IPS-15b (cell line): ENCODE results near the gene DDAH2.

Experiments used
- H3K27me3 ChIP-seq: one replicate; pipeline ENCODE4 v1.6.1; 2013; ENCODE audit warnings: low read length; ENCODE audit not compliant: control insufficient read depth, insufficient read depth
- H3K36me3 ChIP-seq: one replicate; pipeline ENCODE4 v1.6.1; 2013; ENCODE audit warnings: low read length; ENCODE audit not compliant: control insufficient read depth, insufficient read depth
- H3K4me1 ChIP-seq: one replicate; pipeline ENCODE4 v1.6.1; 2013; ENCODE audit warnings: mild to moderate bottlenecking, low read length; ENCODE audit not compliant: control insufficient read depth, insufficient read depth
- H3K4me3 ChIP-seq: one replicate; pipeline ENCODE4 v1.5.1; 2013; ENCODE audit warnings: low read depth, low read length
- H3K9ac ChIP-seq: one replicate; pipeline ENCODE4 v1.6.1; 2013; ENCODE audit warnings: low read depth, mild to moderate bottlenecking, low read length
- H3K9me3 ChIP-seq: one replicate; pipeline ENCODE4 v1.6.1; 2013; ENCODE audit warnings: mild to moderate bottlenecking, low read length; ENCODE audit not compliant: control insufficient read depth, insufficient read depth

Gene DDAH2

GRCh38 chr6:31727034-31727716, 1.9 kb downstream of the DDAH2 start:
- Histone ChIP-seq H3K36me3 (peaks cover 8% of the 10 kb centered on the region), H3K9ac (no peak overlapping the region), H3K4me1 (no peaks in the 10 kb centered on the region), H3K9me3 (no peaks in the 10 kb centered on the region), H3K4me3 (no peak overlapping the region), H3K27me3 (no peaks in the 10 kb centered on the region)

GRCh38 chr6:31725502-31726350, 3.4 kb downstream of the DDAH2 start:
- Histone ChIP-seq H3K4me1 (no peaks in the 10 kb centered on the region), H3K4me3 (no peak overlapping the region), H3K27me3 (no peaks in the 10 kb centered on the region), H3K9me3 (no peaks in the 10 kb centered on the region), H3K9ac (no peak overlapping the region), H3K36me3 (peaks cover 7% of the 10 kb centered on the region)

GRCh38 chr6:31723980-31724691, 5.0 kb downstream of the DDAH2 start:
- peaks cover 4% of the 10 kb centered on the region for H3K36me3 ChIP-seq
- no peaks in the 10 kb centered on the region for H3K9me3 ChIP-seq
- no peaks in the 10 kb centered on the region for H3K4me1 ChIP-seq
- H3K9ac ChIP-seq, result no peak overlapping the region
- H3K27me3 ChIP-seq, result no peaks in the 10 kb centered on the region
- no peak overlapping the region for H3K4me3 ChIP-seq

GRCh38 chr6:31723245-31723979, 5.7 kb downstream of the DDAH2 start, which contains the start of gene MPIG6B:
Gene MPIG6B (plus strand): TSS chr6:31723373. CDS start chr6:31723384, 11 bp downstream.
- H3K9me3 ChIP-seq, result no peaks in the 10 kb centered on the region
- H3K4me1 ChIP-seq, result no peaks in the 10 kb centered on the region
- no peaks in the 10 kb centered on the region for H3K27me3 ChIP-seq
- H3K36me3 ChIP-seq, result peaks cover 4% of the 10 kb centered on the region
- H3K9ac ChIP-seq, result no peak within 1 kb of the TSS
- H3K4me3 ChIP-seq, result no peak within 1 kb of the TSS

GRCh38 chr6:31722173-31722572, 6.9 kb downstream of the DDAH2 start:
- Histone ChIP-seq H3K27me3 (no peaks in the 10 kb centered on the region), H3K9me3 (no peaks in the 10 kb centered on the region), H3K4me3 (no peak overlapping the region), H3K4me1 (peaks cover 8% of the 10 kb centered on the region), H3K36me3 (peaks cover 4% of the 10 kb centered on the region), H3K9ac (no peak overlapping the region)

- no peak within 1 kb of the TSS for H3K4me3 ChIP-seq
- no peaks in the 10 kb centered on the region for H3K9me3 ChIP-seq
These were observed 7.6 kb downstream of the DDAH2 start, which contains the start of gene LY6G6C for GRCh38 chr6:31721351-31722020. Gene LY6G6C (minus strand): TSS chr6:31721746. CDS start chr6:31721679, 67 bp downstream.

GRCh38 chr6:31720196-31720770, 8.8 kb downstream of the DDAH2 start:
- Histone ChIP-seq H3K4me1 (peaks cover 9% of the 10 kb centered on the region), H3K9me3 (no peaks in the 10 kb centered on the region), H3K27me3 (no peaks in the 10 kb centered on the region), H3K9ac (no peak overlapping the region), H3K4me3 (no peak overlapping the region), H3K36me3 (no peaks in the 10 kb centered on the region)

More at GRCh38 chr6:31721351-31722020, 7.6 kb downstream of the DDAH2 start, which contains the start of gene LY6G6C:
- no peak within 1 kb of the TSS for H3K9ac ChIP-seq
- H3K36me3 ChIP-seq, result no peaks in the 10 kb centered on the region
- peaks cover 9% of the 10 kb centered on the region for H3K4me1 ChIP-seq
- no peaks in the 10 kb centered on the region for H3K27me3 ChIP-seq

GRCh38 chr6:31719001-31719400, 10.1 kb downstream of the DDAH2 start:
- Histone ChIP-seq H3K9me3 (no peaks in the 10 kb centered on the region), H3K4me1 (peaks cover 18% of the 10 kb centered on the region), H3K27me3 (no peaks in the 10 kb centered on the region), H3K36me3 (no peaks in the 10 kb centered on the region), H3K9ac (no peak overlapping the region), H3K4me3 (no peak overlapping the region)

- H3K4me3 ChIP-seq, result no peak overlapping the region
- H3K4me1 ChIP-seq, result peaks cover 21% of the 10 kb centered on the region
- H3K9ac ChIP-seq, result no peak overlapping the region
These were observed 10.8 kb downstream of the DDAH2 start for GRCh38 chr6:31718265-31718664.

GRCh38 chr6:31717499-31718222, 11.4 kb downstream of the DDAH2 start:
- peaks cover 21% of the 10 kb centered on the region for H3K4me1 ChIP-seq
- no peaks in the 10 kb centered on the region for H3K36me3 ChIP-seq
- no peaks in the 10 kb centered on the region for H3K9me3 ChIP-seq
- H3K27me3 ChIP-seq, result no peaks in the 10 kb centered on the region
- H3K4me3 ChIP-seq, result no peak overlapping the region
- H3K9ac ChIP-seq, result no peak overlapping the region

More at GRCh38 chr6:31718265-31718664, 10.8 kb downstream of the DDAH2 start:
- Histone ChIP-seq H3K27me3 (no peaks in the 10 kb centered on the region), H3K36me3 (no peaks in the 10 kb centered on the region), H3K9me3 (no peaks in the 10 kb centered on the region)
